GM21737 (cell line): ENCODE measurements around the gene FEM1A.
"Not testable (repeated sequence)": the region's sequence is repeated elsewhere in the genome, so short reads cannot be mapped to it uniquely, and the experiment has no call there.

Experiments used
- ATAC-seq: cut with Tn5 transposase; IDR thresholded peaks from one replicate; pipeline ENCODE4 v1.9.1; 2021; ENCODE audit warnings: mild to moderate bottlenecking, moderate library complexity; ENCODE audit not compliant: unreplicated experiment

Gene FEM1A

GRCh38 chr19:4773047-4773640 is 18.4 kb upstream of the FEM1A start:
- no peak for ATAC-seq

DNA sequence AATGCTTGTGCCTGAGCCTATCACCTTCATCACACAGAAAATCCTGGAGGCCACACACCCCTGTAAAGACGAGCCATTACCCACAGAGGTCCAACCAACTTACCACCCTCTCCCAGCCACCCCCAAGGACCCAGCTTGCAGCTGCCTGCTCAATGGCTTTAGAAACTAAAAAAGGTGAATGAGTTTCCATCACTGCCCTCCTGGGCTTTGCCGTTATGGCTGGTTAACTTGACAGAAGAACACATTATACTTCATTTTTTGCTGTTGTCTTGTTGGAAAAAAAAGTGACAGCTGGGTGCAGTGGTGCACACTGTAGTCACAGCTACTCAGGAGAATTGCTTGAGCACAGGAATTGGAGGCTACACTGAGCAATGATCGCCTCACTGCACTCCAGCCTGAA is 17.4 kb upstream of the FEM1A start:
- ATAC-seq: no peak

DNA sequence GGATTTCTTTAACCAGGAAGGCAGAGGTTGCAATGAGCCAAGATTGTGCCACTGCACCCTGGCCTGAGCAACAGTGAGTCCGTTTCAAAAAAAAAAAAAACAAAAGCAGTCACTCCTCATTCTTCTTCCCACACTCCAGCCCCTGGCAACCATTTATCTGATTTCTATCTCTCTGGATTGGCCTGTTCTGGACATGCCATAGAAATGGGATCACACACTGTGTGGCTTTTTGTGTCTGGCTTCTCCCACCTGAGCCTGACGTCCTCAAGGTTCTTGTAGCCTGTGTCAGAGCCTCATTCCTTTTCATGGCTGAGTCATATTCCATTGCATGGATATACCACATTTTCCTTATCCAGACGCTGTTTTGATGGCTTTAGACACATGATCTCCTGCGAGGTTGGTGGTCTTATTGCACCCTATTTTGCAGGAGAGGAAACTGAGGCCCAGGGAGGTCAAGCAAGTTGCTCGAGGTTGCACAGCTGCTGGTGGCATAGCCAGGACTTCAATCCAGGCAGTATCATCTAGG is 15.8 kb upstream of the FEM1A start:
- ATAC-seq: no peak

- no peak for ATAC-seq
Measured at GRCh38 chr19:4776436-4777211, 14.9 kb upstream of the FEM1A start.

GRCh38 chr19:4778124-4778523 is 13.4 kb upstream of the FEM1A start:
- not testable (repeated sequence) for ATAC-seq

DNA sequence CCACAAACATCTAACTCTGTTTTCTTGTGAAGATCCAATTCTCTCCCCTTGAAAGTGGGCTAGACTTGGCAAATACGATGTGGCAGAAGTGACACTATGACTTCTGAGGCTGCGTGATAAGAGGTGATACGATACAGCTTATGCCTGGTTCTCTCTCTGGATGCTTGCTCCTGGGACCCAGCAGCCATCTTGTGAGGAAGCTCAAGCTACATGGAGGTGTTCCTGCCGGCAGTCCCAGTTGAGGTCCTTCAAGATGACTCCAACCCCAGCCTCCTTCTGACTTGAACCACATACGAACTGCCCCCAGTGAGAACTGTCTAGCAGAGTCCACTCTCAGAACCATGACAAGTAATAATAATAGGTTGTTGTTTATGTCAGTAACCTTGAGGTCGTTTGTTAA is 10.7 kb upstream of the FEM1A start:
- no peak for ATAC-seq

- no peak for ATAC-seq
Measured at GRCh38 chr19:4781801-4782200, 9.7 kb upstream of the FEM1A start.

GRCh38 chr19:4786412-4787016 is 5.0 kb upstream of the FEM1A start:
- not testable (repeated sequence) for ATAC-seq

GRCh38 chr19:4792019-4792865 is 708 bp downstream of the FEM1A start:
- not testable (repeated sequence) for ATAC-seq

DNA sequence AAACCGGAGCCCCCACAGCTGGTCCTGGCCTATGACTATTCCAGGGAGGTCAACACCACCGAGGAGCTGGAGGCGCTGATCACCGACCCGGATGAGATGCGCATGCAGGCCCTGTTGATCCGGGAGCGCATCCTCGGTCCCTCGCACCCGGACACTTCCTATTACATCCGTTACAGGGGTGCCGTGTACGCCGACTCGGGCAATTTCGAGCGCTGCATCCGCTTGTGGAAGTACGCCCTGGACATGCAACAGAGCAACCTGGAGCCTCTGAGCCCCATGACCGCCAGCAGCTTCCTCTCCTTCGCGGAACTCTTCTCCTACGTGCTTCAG is 1.3 kb downstream of the FEM1A start:
- not testable (repeated sequence) for ATAC-seq

DNA sequence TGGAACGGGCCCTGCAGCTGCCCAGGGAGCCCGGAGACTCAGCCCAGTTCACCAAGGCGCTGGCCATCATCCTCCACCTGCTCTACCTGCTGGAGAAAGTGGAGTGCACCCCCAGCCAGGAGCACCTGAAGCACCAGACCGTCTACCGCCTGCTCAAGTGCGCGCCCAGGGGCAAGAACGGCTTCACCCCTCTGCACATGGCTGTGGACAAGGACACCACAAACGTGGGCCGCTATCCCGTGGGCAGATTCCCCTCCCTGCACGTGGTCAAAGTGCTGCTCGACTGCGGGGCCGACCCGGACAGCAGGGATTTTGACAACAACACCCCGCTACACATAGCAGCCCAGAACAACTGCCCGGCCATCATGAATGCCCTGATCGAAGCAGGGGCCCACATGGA is 1.7 kb downstream of the FEM1A start:
- ATAC-seq: not testable (repeated sequence)

DNA sequence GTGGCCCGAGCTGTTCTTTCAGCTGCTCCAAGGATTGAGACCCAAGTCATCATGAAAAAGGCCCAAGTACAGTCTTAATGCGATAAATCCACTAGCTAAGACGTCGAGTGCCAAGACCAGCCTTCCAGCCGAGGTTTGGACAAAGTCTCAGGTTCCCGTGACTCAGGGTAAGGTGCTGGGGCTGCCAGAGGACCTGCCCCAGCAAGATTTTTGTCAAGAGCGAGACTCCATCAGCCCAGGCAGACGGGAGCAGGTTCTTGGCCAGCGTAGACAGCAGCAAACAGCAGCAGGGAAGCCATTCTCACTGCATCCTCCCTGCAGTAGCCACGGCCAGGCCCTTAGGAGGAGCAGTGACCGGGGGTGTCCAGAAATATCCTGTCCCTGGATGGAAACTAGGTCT is 3.4 kb downstream of the FEM1A start:
- no peak for ATAC-seq

GRCh38 chr19:4795400-4795799 is 3.9 kb downstream of the FEM1A start:
- ATAC-seq: no peak

- ATAC-seq: no peak
Measured at GRCh38 chr19:4800591-4801081, 9.1 kb downstream of the FEM1A start.

DNA sequence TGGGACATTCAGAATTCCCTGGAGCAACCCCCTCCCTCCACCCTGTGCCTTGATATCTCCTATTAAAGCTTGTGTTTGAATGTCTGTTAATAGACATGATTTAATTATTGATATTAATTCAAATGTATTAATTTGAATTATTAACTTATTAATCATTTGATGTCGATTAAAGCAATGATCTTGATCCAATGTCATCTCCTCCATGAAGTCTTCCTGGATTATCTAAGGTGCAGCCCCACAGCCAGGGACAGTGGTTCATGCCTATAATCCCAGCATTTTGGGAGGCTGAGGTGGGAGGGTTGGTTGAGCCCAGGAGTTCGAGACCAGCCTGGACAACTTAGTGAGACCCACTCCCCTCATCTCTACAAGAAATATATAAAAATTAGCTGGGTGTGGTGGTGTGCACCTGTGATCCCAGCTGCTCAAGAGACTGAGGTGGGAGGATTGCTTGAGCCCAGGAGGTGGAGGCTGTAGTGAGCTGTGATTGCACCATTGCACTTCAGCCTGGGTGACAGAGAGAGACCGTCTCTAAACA is 9.6 kb downstream of the FEM1A start:
- ATAC-seq: no peak

DNA sequence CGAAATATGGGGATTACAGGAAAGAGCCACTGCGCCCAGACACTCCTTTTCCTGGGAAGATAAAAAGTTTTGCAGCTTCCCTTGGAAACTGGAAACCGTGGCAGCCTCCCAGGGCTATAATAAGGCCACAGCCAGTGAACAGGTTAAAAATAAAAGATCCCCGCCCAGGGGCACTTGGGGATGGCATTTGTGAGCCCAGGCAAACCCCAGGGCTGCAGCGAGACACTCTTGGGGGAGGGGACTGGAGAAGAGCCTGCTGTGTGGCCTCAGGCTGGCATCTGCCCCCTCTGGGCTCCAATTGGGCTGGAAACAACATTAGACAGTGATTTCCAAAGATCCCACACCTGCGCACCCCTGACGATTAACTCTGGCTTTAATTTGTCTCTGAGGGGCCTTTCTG is 11.2 kb downstream of the FEM1A start:
- no peak for ATAC-seq

GRCh38 chr19:4803736-4804695 is 12.5 kb downstream of the FEM1A start:
- no peak for ATAC-seq

- not testable (repeated sequence) for ATAC-seq
Measured at GRCh38 chr19:4805140-4805539, 13.6 kb downstream of the FEM1A start.

- ATAC-seq: no peak
Measured at GRCh38 chr19:4806384-4806783, 14.8 kb downstream of the FEM1A start.

DNA sequence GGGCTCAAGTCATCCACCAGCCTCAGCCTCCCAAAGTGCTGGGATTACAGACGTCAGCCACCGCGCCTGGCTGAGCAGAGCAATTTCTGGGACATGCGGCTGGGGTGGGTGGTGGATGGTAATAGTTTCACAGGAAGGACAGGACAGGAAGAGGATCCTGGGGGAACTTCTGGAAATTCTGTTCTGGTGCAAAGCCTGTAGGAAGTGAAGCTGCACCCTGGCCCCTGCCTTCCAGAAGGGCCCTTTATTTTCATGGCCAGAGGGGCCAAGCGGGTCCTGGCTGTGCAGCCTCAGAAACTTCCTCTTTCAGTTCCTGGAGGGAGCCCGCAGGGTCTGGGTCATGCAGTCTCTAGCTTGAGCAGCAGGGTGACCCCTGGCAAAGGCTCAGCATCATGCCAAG is 15.7 kb downstream of the FEM1A start:
- no peak for ATAC-seq
